Inflammatory macrophage treated with lipopolysaccharide for 1 hour (primary cell): Measurements from ENCODE around the gene TMEM121B.

Source experiments
- DNase-seq, 2 donors: peaks; one replicate each; pipeline ENCODE4 v3.0.0-alpha.2; 2020 to 2022

The TMEM121B gene

GRCh38 chr22:17109976-17110375, 11.2 kb downstream of the TMEM121B start:
- DNase-seq, result no peak

GRCh38 chr22:17109113-17109865, 11.9 kb downstream of the TMEM121B start:
- DNase-seq, result no peak

GRCh38 chr22:17108256-17109112, 12.7 kb downstream of the TMEM121B start:
- DNase-seq, result no peak

GRCh38 chr22:17107547-17107810, 13.7 kb downstream of the TMEM121B start:
- no peak for DNase-seq

GRCh38 chr22:17106785-17107546, 14.2 kb downstream of the TMEM121B start:
- DNase-seq, result peak; percentile 93 to 95

- DNase-seq, result no peak
Measured at GRCh38 chr22:17106161-17106784, 14.9 kb downstream of the TMEM121B start.

- DNase-seq, result no peak
Measured at GRCh38 chr22:17105143-17106129, 15.7 kb downstream of the TMEM121B start.

GRCh38 chr22:17104336-17104935, 16.7 kb downstream of the TMEM121B start:
- DNase-seq, result no peak

- DNase-seq, result no peak
Measured at GRCh38 chr22:17103351-17103750, 17.8 kb downstream of the TMEM121B start.

- peak; percentile 78 to 88 for DNase-seq
Measured at GRCh38 chr22:17102297-17102667, 18.9 kb downstream of the TMEM121B start.

- DNase-seq, result peak; percentile 82 to 99
Measured at GRCh38 chr22:17101475-17102296, 19.5 kb downstream of the TMEM121B start.

GRCh38 chr22:17100621-17101020, 20.5 kb downstream of the TMEM121B start:
- peak in 1 of 2 donors; percentile 54 for DNase-seq

- peak; percentile 82 to 91 for DNase-seq
Measured at GRCh38 chr22:17098379-17098819, 22.8 kb downstream of the TMEM121B start.

- DNase-seq, result no peak
Measured at GRCh38 chr22:17097701-17098100, 23.5 kb downstream of the TMEM121B start.

- DNase-seq, result no peak
Measured at GRCh38 chr22:17097062-17097461, 24.1 kb downstream of the TMEM121B start.

- DNase-seq, result no peak
Measured at GRCh38 chr22:17096071-17096470, 25.1 kb downstream of the TMEM121B start.

- DNase-seq, result no peak
Measured at GRCh38 chr22:17095538-17095937, 25.6 kb downstream of the TMEM121B start.

- DNase-seq, result no peak
Measured at GRCh38 chr22:17093081-17093480, 28.1 kb downstream of the TMEM121B start.

GRCh38 chr22:17091851-17092250, 29.3 kb downstream of the TMEM121B start:
- DNase-seq, result no peak

- DNase-seq, result no peak
Measured at GRCh38 chr22:17090550-17090949, 30.6 kb downstream of the TMEM121B start.
